C4-2B (cell line): ENCODE results near the gene POLQ.

ENCODE experiments used
- CTCF ChIP-seq: fragments of 450-650 bp; conservative IDR thresholded peaks from 2 replicates; pipeline ENCODE4 v1.5.1; 2017; ENCODE audit warnings: mild to moderate bottlenecking
- ZFX ChIP-seq: fragments of 450-650 bp; IDR thresholded peaks from 2 replicates; pipeline ENCODE4 v1.6.1; 2017

GRCh38 chr3:121418182-121418581 is 127.6 kb downstream of the POLQ start:
- TF ChIP-seq CTCF = no peak
- no peak for TF ChIP-seq ZFX
